Loucy (cell line): ENCODE measurements around the gene P4HB.

Experiments used
- CTCF ChIP-seq: fragments of 200-600 bp; sonication (generic); conservative IDR thresholded peaks from 2 replicates; pipeline ENCODE4 v1.5.1; 2014; ENCODE audit warnings: mild to moderate bottlenecking, antibody characterized with exemption, low read length
- EZH2phosphoT487 ChIP-seq: fragments of 200-600 bp; IDR thresholded peaks from 2 replicates; pipeline ENCODE4 v1.6.1; 2018; ENCODE audit warnings: antibody characterized with exemption, mild to moderate bottlenecking, moderate library complexity, borderline replicate concordance

- TF ChIP-seq CTCF (peak; percentile 45), EZH2phosphoT487 (no peak)
These were observed 38.6 kb downstream of the P4HB start for GRCh38 chr17:81821603-81822311.
